Gastroesophageal sphincter (tissue), 3 donors: ENCODE data around the gene UBXN4.

Source experiments
- CTCF ChIP-seq, 4 experiments: fragments of 200-600 bp in 2 of 4; fragments of 450-650 bp in 2 of 4; sonication (generic) in 1 of 4; IDR thresholded peaks; one replicate each; pipeline ENCODE4 v1.5.1; 2017 to 2019; ENCODE audit warnings: antibody characterized with exemption in 4 of 4, mild to moderate bottlenecking in 2 of 4, moderate library complexity in 2 of 4
- EP300 ChIP-seq: sonication (generic); formaldehyde crosslinking; IDR thresholded peaks from one replicate; pipeline ENCODE4 v1.6.1; 2017; ENCODE audit warnings: antibody characterized with exemption, mild to moderate bottlenecking
- POLR2A ChIP-seq, 2 donors: fragments of 450-650 bp; IDR thresholded peaks; one replicate each; pipeline ENCODE4 v1.6.1; 2017; ENCODE audit warnings: antibody characterized with exemption in 2 of 2, mild to moderate bottlenecking in 2 of 2, moderate library complexity in 1 of 2
- POLR2AphosphoS5 ChIP-seq: sonication (generic); formaldehyde crosslinking; IDR thresholded peaks from one replicate; pipeline ENCODE4 v1.6.1; 2017; ENCODE audit warnings: antibody characterized with exemption

GRCh38 chr2:135817466-135817865 is 75.8 kb downstream of the UBXN4 start:
- TF ChIP-seq CTCF (IDR thresholded peaks at IDR 0.05), result no peak
- TF ChIP-seq EP300, result no peak
- no peak for TF ChIP-seq POLR2A (IDR thresholded peaks at IDR 0.05)
- no peak for TF ChIP-seq POLR2AphosphoS5
